Gastroesophageal sphincter (tissue), 4 donors: ENCODE measurements around the gene PET100. TPM values are rescaled to one million over a fixed set of nuclear protein-coding genes. Genes with fewer than 3 reads are reported as not detected.
A peak's percentile ranks its signal among the peaks of the same experiment; 100 is the strongest.

Experiments used
- ATAC-seq: fragments of 150-250 bp; one replicate; pipeline ENCODE4 v1.9.1; 2016; ENCODE audit warnings: mild to moderate bottlenecking, moderate library complexity
- H3K27ac ChIP-seq, 4 donors: fragments of 200-600 bp; sonication (generic) in 3 of 4; 1 replicate in 3 of 4; 2 replicates in 1 of 4; pipeline ENCODE4 v1.5.1; 2016 to 2019
- H3K27me3 ChIP-seq: fragments of 200-600 bp; sonication (generic); one replicate; pipeline ENCODE4 v1.5.1; 2019
- H3K36me3 ChIP-seq, 2 donors: fragments of 200-600 bp; sonication (generic); one replicate each; pipeline ENCODE4 v1.5.1; 2019; ENCODE audit warnings: control low read depth in 1 of 2
- H3K4me1 ChIP-seq, 3 donors: fragments of 200-600 bp; sonication (generic); 1 replicate in 2 of 3; 2 replicates in 1 of 3; pipeline ENCODE4 v1.5.1; 2016 to 2019; ENCODE audit warnings: control low read depth in 2 of 3
- H3K4me3 ChIP-seq, 2 donors: fragments of 200-600 bp; sonication (generic); one replicate each; pipeline ENCODE4 v1.5.1; 2019; ENCODE audit warnings: mild to moderate bottlenecking in 1 of 2, moderate library complexity in 1 of 2
- H3K9me3 ChIP-seq, 3 donors: fragments of 200-600 bp; sonication (generic); one replicate each; pipeline ENCODE4 v1.5.1; 2017 to 2019; ENCODE audit warnings: control low read depth in 2 of 3
- CTCF ChIP-seq, 4 experiments: fragments of 200-600 bp in 2 of 4; fragments of 450-650 bp in 2 of 4; sonication (generic) in 1 of 4; IDR thresholded peaks; one replicate each; pipeline ENCODE4 v1.5.1; 2017 to 2019; ENCODE audit warnings: antibody characterized with exemption in 4 of 4, mild to moderate bottlenecking in 2 of 4, moderate library complexity in 2 of 4
- EP300 ChIP-seq: sonication (generic); formaldehyde crosslinking; IDR thresholded peaks from one replicate; pipeline ENCODE4 v1.6.1; 2017; ENCODE audit warnings: antibody characterized with exemption, mild to moderate bottlenecking
- POLR2A ChIP-seq, 2 donors: fragments of 450-650 bp; IDR thresholded peaks; one replicate each; pipeline ENCODE4 v1.6.1; 2017; ENCODE audit warnings: antibody characterized with exemption in 2 of 2, mild to moderate bottlenecking in 2 of 2, moderate library complexity in 1 of 2
- POLR2AphosphoS5 ChIP-seq: sonication (generic); formaldehyde crosslinking; IDR thresholded peaks from one replicate; pipeline ENCODE4 v1.6.1; 2017; ENCODE audit warnings: antibody characterized with exemption
- WGBS, 2 donors: methylation state at CpG; one replicate each; pipeline ENCODE4 v1.1.5; 2018; ENCODE audit warnings: low coverage in 1 of 2; 5-methylcytosine and 5-hydroxymethylcytosine counted together
- total RNA-seq, 4 donors: library from RNA; depleted of rRNA; stranded (reverse); fragments of >200 nt; gene quantifications; one replicate each; pipeline ENCODE4 v1.1.0, GENCODE V29; 2016

The PET100 gene
- total RNA-seq, 4 donors from 2014 or later, result 12.0 to 26.8 (median 17.8) TPM

- H3K36me3 ChIP-seq, result peaks cover 0 to 69% of the 10 kb centered on the region in 2 donors
- WGBS, 2 donors, result 95% methylated on average over 4 of the region's 34 CpGs; no CpG with 5 or more reads in 1 of the 2 donors
- H3K4me3 ChIP-seq, result no peak overlapping the region
- no peak for ATAC-seq
- no peaks in the 10 kb centered on the region for H3K9me3 ChIP-seq
- H3K27me3 ChIP-seq, result no peaks in the 10 kb centered on the region
- TF ChIP-seq POLR2A (IDR thresholded peaks at IDR 0.05) (no peak), EP300 (no peak), CTCF (IDR thresholded peaks at IDR 0.05) (no peak), POLR2AphosphoS5 (no peak)
- peaks cover 0 to 40% (median 22%) of the 10 kb centered on the region in 3 donors for H3K4me1 ChIP-seq
- no peak overlapping the region for H3K27ac ChIP-seq
Observed at GRCh38 chr19:7625763-7626372, 3.7 kb upstream of the PET100 start.

GRCh38 chr19:7627166-7627565, 2.4 kb upstream of the PET100 start:
- H3K36me3 ChIP-seq, result peaks cover 0 to 61% of the 10 kb centered on the region in 2 donors
- H3K4me1 ChIP-seq, result peaks cover 0 to 50% (median 26%) of the 10 kb centered on the region in 3 donors
- no CpG with 5 or more reads among the region's 24 CpGs for WGBS, 2 donors
- TF ChIP-seq EP300 (no peak), POLR2A (IDR thresholded peaks at IDR 0.05) (no peak), CTCF (IDR thresholded peaks at IDR 0.05) (no peak), POLR2AphosphoS5 (no peak)
- H3K27ac ChIP-seq, result no peak overlapping the region
- ATAC-seq, result no peak
- H3K4me3 ChIP-seq, result no peak overlapping the region
- no peaks in the 10 kb centered on the region for H3K9me3 ChIP-seq
- H3K27me3 ChIP-seq, result no peaks in the 10 kb centered on the region

DNA sequence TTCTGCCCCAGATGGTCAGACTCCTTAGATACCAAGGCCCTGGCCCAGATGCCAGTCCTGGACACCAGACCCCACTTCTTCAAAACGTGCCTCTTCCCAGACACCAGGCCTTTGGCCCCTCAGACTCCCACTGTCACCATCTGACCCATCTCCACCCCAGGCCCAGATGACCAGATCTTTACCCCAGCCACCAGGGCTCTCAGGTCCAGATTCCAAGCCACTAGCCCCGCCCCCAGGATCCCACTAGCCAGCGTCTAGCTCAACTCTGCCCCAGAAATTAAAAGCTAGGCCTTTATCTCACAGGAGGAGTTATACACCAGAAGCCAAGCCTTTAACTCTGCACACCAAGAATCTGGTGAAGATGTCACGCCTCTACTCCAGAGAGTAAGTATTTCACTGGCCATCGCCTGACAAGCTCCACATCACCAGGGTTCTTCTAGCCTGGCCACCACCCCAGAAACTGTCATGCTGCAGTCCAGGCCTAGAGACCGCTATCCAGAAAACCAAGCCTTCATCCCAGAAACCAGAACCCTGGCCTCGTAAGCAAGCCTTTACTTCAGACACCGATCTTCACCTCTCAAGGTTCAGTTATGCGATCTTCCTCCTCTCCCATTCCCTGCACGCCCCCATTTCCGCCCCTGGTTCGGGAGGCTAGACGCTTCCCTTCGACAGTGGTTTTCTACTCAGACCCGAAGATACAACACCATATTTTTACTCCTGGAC, 843 bp upstream of the PET100 start:
- Histone ChIP-seq H3K36me3 (peaks cover 0 to 54% of the 10 kb centered on the region in 2 donors), H3K4me3 (peak overlapping the region; percentile 44 to 76), H3K27ac (peak overlapping the region; percentile 17 to 88 (median 86)), H3K9me3 (no peaks in the 10 kb centered on the region), H3K4me1 (peaks cover 0 to 50% (median 26%) of the 10 kb centered on the region in 3 donors), H3K27me3 (no peaks in the 10 kb centered on the region)
- 0 to 3% methylated on average over 8 to 12 of the region's 15 CpGs for WGBS, 2 donors
- ATAC-seq, result no peak
- TF ChIP-seq CTCF (IDR thresholded peaks at IDR 0.05) (no peak), POLR2AphosphoS5 (no peak), POLR2A (IDR thresholded peaks at IDR 0.05) (no peak), EP300 (no peak)

- Histone ChIP-seq H3K27ac (no peak overlapping the region), H3K4me3 (no peak overlapping the region), H3K27me3 (peaks cover 16% of the 10 kb centered on the region), H3K36me3 (peaks cover 0 to 25% of the 10 kb centered on the region in 2 donors), H3K9me3 (no peaks in the 10 kb centered on the region), H3K4me1 (peaks cover 0 to 46% (median 26%) of the 10 kb centered on the region in 3 donors)
- no peak for ATAC-seq
- 100% methylated on average over 3 of the region's 12 CpGs; no CpG with 5 or more reads in 1 of the 2 donors for WGBS, 2 donors
- TF ChIP-seq CTCF (IDR thresholded peaks at IDR 0.05) (no peak), EP300 (no peak), POLR2AphosphoS5 (no peak), POLR2A (IDR thresholded peaks at IDR 0.05) (no peak)
Observed at GRCh38 chr19:7631577-7631976, 2.0 kb downstream of the PET100 start.
